Kidney capillary endothelial cell (primary cell): Measurements from ENCODE around the gene EHBP1.
"Not testable (repeated sequence)": the region's sequence is repeated elsewhere in the genome, so short reads cannot be mapped to it uniquely, and the experiment has no call there.

Experiments used
- DNase-seq: peaks from one replicate; pipeline ENCODE4 v3.0.0-alpha.2; 2018; ENCODE audit warnings: low spot score

Gene EHBP1

GRCh38 chr2:63019686-63020085 is 314.2 kb downstream of the EHBP1 start:
- DNase-seq, result not testable (repeated sequence)

GRCh38 chr2:63023444-63023843 is 317.9 kb downstream of the EHBP1 start:
- DNase-seq, result peak; percentile 60

GRCh38 chr2:63027220-63027619 is 321.7 kb downstream of the EHBP1 start:
- DNase-seq, result no peak

- DNase-seq, result peak; percentile 71
These were observed 323.5 kb downstream of the EHBP1 start for GRCh38 chr2:63029058-63029457.

- DNase-seq, result no peak
These were observed 329.0 kb downstream of the EHBP1 start for GRCh38 chr2:63034526-63034925.

DNA sequence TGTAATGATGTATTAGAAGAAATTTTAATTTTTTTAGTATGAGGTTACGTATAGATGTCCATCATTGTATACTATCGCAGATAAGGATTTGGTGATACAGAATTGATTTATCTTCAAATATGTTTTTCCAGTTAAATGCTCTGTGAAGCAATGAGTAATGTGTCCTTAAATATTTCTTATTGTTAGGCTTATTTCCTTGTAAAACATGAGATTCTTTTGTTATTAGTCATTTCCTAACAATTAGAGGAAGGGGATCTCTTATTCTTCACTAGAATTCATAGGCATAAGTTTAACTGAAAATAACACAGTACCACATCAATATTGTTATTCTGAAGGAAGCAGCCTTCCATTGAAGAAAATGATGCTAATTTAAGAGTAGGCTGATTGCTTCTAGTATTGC is 329.7 kb downstream of the EHBP1 start:
- peak; percentile 97 for DNase-seq

- DNase-seq, result no peak
These were observed 330.1 kb downstream of the EHBP1 start for GRCh38 chr2:63035660-63036059.

DNA sequence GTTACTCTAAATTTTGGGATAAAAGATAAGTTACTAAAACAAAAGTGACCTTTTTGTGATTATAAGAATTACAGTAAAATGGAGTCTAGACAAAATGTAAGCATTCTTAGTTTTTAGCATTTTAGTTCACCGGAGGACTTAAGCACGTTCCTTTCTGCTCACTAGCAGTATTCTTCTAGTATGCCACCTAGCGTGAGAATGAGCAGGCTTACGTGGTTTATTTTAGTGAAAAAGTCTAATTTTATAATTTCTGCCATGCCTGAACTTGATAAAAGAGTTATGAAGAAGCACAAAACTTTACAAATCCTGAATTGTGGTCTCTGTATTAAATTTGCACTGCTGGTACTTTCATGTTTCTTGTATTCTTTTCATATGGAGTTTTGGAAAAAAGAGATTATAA is 332.5 kb downstream of the EHBP1 start:
- no peak for DNase-seq

- DNase-seq, result no peak
These were observed 335.1 kb downstream of the EHBP1 start for GRCh38 chr2:63040586-63040985.

- no peak for DNase-seq
These were observed 336.1 kb downstream of the EHBP1 start for GRCh38 chr2:63041592-63041991.

GRCh38 chr2:63044362-63045327 is 339.1 kb downstream of the EHBP1 start:
- no peak for DNase-seq

- no peak for DNase-seq
These were observed 341.0 kb downstream of the EHBP1 start for GRCh38 chr2:63046552-63046951.

DNA sequence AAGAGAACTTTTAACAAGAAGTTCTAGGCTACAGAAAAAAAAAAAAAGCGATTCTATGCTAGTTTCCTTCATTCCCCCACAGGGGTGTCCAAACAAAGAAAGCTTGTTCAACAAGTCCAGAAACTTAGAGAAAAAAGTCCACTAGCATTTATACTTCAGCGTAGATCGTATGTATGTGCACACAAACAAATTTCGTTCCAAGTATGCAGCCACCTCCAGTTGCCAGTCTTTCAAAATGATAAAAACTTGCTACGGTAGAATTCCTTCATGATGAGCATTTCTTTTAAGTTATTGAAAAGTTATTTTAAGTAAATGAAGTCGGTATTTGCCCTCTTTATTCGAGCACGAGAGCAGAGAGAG is 341.4 kb downstream of the EHBP1 start:
- DNase-seq, result no peak

DNA sequence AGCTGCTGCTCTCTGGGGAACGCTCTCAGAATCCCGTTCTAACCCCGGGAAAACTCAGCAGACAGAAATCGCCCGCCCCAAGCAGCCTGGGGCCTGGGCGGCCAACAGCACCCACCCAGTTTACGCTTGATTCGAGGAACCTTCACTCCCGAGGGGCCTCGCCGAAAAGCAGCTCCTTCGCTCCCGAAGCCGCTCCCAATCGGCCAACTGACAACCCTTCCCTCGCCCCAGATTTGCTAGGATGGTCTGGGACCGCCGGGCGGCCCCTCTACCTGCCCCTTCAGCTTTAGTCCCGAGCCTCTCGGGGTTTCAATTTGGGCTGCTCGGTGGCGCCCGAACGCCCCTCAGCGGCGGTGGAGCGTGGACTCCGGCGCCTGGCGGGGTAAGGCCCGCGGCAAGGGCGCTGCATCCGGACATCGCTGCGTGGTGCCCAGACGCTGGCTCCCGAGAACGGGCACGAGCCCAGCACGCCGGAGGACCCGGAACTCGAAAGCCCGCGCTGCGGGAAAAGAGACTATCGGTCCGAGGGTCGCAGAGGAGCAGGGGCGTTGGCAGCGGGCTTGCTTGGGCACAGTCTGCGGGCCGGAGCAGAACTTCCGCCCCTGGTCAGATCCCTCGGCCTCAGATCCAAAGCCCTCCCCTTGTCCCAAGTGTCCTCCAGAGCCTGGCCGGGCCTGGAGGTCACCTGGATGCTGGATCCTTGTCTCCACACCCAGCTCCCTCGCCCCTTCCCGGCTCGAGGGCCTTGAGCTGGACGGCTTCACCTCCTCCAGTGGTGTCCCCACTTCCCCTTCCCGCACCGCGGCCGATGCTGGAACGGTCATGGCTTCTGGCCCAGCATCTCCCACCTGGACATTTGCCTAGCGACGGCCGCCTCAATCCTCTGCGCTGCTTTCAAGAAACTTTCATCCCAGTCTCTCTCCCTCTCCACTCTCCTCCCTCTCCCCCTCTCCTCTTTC is 342.1 kb downstream of the EHBP1 start:
- DNase-seq, result no peak

DNA sequence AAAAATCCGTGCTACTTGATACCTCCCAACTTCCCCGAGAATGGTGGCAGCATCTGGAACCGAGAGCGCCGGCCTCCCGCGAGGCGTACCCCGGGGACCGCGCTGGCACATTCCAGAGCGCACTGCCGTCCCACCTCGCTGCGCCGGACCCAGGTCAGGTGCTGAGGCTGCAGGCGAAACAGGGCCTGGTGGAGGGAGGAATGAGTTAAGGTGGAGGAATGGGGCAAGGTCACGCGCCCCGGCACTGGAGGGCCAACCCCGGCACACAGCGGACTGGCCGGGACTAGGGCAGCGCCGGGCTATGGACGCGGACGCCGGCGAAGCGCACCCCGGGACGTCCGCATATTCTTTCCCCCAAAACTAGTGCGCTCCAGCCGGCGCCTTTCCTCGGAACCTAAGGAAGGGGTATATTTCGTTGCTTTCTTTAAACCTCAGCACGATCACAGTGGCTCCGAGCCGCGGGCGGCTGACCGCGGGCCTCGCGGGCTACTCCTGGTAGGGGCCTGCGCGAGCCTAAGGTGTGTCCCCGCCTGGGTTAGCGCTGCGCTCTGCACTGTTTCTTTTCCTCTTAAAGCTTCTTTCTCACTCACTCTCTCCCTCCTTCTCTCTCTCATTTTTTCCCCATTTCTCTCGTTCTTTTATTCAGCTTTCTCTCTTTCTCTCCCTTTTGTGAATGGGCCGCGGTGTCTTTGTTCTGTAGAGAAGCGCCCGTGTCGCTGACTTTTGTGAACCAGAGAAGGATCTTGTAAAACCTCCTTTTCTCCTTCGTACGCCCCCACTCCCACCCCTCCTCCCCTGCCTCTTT is 343.1 kb downstream of the EHBP1 start:
- DNase-seq, result no peak

GRCh38 chr2:63049211-63049969 is 343.9 kb downstream of the EHBP1 start:
- no peak for DNase-seq

DNA sequence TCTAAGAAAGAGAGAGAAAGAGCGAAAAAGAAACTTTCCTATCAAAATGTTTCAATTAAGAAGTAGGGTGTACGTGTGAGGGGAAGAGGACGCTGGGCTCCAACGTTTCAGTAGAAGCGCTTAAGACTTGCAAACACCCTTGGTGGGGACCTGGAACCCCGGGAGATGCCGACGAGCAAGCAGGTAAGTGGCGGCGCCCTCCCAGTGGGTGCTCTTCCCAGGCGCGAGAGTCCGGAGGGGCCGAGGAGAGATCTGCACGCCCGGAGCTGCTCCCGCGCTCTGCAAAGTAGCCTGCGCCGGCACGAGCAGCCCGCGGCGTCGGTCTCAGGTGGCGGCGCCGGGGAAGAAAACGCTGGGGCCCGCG is 344.4 kb downstream of the EHBP1 start:
- DNase-seq, result no peak

GRCh38 chr2:63050334-63051041 is 345.0 kb downstream of the EHBP1 start, which contains the start of gene OTX1:
OTX1 (plus strand) TSS chr2:63050830; CDS start chr2:63052991, 2,161 bp downstream.
- no peak for DNase-seq

- no peak for DNase-seq
These were observed 345.7 kb downstream of the EHBP1 start for GRCh38 chr2:63051042-63051794.
